Measurements from ENCODE around the gene NEGR1. TPM values are rescaled to one million over a fixed set of nuclear protein-coding genes. Genes with fewer than 3 reads are reported as not detected.

Gene NEGR1
- polyA plus RNA-seq, 5 donors: 3.3 to 6.8 (median 3.9) TPM

GRCh38 chr1:72119491-72119890 is 162.8 kb downstream of the NEGR1 start:
- no peak for DNase-seq

- DNase-seq: no peak
These were observed 164.7 kb downstream of the NEGR1 start for GRCh38 chr1:72117621-72118020.

GRCh38 chr1:72115290-72115689 is 167.0 kb downstream of the NEGR1 start:
- DNase-seq: no peak

GRCh38 chr1:72111662-72112061 is 170.7 kb downstream of the NEGR1 start:
- DNase-seq: no peak

- DNase-seq: no peak
These were observed 172.4 kb downstream of the NEGR1 start for GRCh38 chr1:72109916-72110315.

GRCh38 chr1:72105201-72105600 is 177.1 kb downstream of the NEGR1 start:
- DNase-seq: no peak

- DNase-seq: no peak
These were observed 180.3 kb downstream of the NEGR1 start for GRCh38 chr1:72101840-72102632.

- no peak for DNase-seq
These were observed 181.6 kb downstream of the NEGR1 start for GRCh38 chr1:72100771-72101170.

GRCh38 chr1:72097851-72098570 is 184.3 kb downstream of the NEGR1 start:
- no peak for DNase-seq

GRCh38 chr1:72094209-72094608 is 188.1 kb downstream of the NEGR1 start:
- DNase-seq: no peak

- DNase-seq: no peak
These were observed 195.9 kb downstream of the NEGR1 start for GRCh38 chr1:72086394-72086793.

GRCh38 chr1:72075425-72075824 is 206.9 kb downstream of the NEGR1 start:
- DNase-seq: no peak

- no peak for DNase-seq
These were observed 215.9 kb downstream of the NEGR1 start for GRCh38 chr1:72066431-72066830.

- no peak for DNase-seq
These were observed 217.9 kb downstream of the NEGR1 start for GRCh38 chr1:72064196-72065075.

GRCh38 chr1:72063364-72064044 is 218.8 kb downstream of the NEGR1 start:
- DNase-seq: no peak

- no peak for DNase-seq
These were observed 219.8 kb downstream of the NEGR1 start for GRCh38 chr1:72062584-72062983.

- no peak for DNase-seq
These were observed 221.7 kb downstream of the NEGR1 start for GRCh38 chr1:72060466-72061245.

- DNase-seq: no peak
These were observed 225.8 kb downstream of the NEGR1 start for GRCh38 chr1:72056516-72056915.

GRCh38 chr1:72051538-72051937 is 230.8 kb downstream of the NEGR1 start:
- no peak for DNase-seq

- DNase-seq: no peak
These were observed 231.8 kb downstream of the NEGR1 start for GRCh38 chr1:72050551-72050950.
